Kidney capillary endothelial cell (primary cell): ENCODE results near the gene JADE2.
"Not testable (repeated sequence)": the region's sequence is repeated elsewhere in the genome, so short reads cannot be mapped to it uniquely, and the experiment has no call there.

ENCODE experiments used
- DNase-seq: peaks from one replicate; pipeline ENCODE4 v3.0.0-alpha.2; 2018; ENCODE audit warnings: low spot score

JADE2 gene

DNA sequence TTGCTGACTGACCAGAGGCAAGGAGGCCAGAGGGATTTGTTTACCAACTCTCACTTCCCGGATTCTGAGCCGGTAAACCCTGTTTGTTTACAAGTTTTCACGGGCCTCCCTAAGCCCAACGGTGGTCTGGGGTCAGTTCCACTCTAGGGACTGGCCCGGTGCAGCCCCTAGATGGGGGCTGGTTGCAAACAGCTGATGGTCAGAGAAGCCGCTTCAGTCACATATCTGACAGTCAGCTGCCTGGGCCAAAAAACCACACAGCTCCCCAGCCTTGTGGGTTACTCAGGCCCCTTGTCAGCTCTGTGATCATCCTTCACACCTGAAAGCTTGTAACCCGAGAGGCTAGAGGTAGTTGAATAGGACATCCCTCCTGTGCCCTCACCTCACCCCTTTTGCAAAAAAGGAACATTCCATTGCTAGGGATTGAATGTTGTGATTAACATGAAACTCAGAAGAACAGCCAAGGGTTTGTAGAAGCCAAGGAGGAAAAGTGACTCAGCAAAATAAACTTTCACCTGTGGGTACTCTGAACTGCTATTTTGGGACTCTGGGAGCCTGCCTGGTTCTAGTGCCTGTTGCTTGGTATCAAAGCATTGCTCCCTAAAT is 66.8 kb downstream of the JADE2 start:
- no peak for DNase-seq

DNA sequence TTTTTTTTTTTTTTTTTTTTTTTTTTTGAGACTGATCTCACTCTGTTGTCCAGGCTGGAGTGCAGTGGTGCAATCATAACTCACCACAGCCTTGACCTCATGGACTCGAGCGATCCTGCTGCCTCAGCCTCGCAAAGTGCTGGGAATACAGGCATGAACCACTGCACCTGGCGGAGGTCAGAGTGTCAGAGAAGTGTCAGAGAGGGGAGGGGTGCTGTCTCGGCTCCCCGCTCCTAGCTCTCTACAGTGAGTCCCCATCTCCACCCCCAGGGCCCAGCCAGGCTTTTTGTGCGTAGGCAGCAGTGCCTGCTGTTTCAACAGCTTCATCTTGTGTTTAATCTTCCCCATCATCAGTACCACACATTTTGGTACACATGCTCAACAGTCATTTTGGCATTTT is 68.9 kb downstream of the JADE2 start:
- no peak for DNase-seq

DNA sequence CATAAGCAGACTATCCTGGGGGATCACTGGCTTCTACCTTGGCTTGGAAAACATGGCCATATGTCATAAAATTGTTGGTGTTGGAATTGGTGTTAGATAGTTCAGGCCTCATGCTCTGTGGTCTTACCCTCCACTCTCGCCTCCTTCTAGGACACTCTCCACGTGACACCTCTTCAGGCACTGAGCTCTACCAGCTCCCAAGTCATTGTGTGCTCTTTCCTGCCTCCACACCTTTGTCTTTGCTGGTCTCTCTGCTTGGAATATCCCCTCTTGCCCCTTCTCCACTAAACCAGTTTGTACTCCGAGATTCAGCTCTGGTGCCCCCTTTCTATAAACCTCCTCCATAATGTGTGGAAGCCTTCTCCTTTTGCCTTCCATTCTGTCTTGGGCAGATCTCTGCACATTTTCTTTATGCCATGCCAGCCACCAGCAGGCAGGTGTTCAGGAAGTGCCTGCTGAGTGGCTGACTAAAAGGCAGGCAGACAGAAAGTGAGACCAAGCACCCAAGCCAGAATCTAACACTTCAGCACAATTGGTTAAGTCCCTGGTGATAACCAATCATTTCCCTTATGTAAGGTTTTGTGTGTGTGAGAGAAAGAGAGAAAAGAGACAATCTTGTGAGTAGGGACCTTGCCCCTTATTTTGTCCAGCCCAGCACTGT is 69.5 kb downstream of the JADE2 start:
- no peak for DNase-seq

DNA sequence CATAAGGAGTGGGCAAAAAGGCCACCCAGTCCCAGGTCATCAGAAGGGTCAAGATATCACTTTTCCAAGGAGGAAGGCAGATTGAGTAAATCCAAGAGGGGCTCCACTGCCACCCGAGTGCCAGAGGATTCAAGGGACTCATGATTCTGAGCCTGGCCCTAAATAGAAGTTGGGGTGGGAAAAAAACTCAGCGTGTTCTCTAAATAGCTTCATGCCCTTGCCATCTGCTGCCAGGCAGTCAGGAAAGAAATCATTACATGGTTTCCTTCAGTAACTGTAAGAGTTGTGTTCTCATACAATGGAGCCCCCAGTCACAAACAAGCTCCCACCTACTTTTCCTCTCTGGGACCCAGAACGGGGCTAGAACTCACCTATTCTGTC is 70.0 kb downstream of the JADE2 start:
- no peak for DNase-seq

DNA sequence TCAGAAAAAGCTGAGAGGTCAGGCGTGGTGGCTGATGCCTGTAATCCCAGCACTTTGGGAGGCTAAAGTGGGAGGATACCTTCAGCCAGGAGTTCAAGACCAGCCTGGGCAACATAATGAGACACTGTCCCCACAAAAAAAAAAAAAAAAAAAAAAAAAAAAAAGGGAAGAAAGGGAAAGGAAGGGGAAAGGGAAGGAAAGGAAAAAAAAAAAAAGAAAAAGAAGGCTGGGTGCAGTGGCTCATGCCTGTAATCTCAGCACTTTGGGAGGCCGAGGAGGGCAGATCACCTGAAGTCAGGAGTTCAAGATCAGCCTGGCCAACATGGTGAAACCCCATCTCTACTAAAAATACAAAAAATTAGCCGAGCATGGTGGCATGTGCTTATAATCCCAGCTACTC is 74.3 kb downstream of the JADE2 start:
- DNase-seq = not testable (repeated sequence)

DNA sequence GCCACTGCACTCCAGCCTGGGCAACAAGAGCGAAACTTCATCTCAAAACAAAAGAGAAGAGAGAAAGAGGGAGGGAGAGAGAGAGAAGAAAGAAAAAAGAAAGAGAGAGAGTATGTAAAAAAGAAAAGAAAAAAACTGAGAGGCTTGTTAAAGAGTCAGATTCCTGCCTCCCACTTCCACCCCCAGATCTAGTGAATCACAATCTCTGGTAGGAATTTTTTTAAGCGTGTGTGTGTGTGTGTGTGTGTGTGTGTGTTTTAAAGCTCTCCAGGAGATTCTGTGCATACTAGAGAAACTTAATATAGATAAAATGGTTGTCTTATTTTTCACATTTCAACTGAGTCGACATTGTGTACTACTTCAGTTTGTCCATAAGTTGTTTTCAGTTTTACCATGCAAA is 75.1 kb downstream of the JADE2 start:
- no peak for DNase-seq

DNA sequence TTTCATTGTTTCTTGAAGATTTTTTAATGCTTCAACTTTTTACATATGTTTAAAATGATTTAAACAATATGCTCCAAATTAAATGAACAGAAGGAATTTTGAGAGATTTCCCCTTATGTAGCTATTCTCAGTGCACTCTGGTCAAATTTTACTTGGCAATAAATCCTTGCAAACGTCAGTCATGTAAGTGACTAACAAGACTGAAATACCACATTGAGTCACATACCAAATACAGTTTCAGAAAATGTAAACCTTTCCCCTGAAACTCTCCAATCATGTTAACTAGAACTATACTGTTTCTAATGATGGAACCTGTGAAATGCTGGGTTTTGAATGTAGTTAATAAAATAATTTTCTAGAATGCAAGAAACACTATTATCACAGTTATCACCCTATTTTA is 77.6 kb downstream of the JADE2 start:
- no peak for DNase-seq

DNA sequence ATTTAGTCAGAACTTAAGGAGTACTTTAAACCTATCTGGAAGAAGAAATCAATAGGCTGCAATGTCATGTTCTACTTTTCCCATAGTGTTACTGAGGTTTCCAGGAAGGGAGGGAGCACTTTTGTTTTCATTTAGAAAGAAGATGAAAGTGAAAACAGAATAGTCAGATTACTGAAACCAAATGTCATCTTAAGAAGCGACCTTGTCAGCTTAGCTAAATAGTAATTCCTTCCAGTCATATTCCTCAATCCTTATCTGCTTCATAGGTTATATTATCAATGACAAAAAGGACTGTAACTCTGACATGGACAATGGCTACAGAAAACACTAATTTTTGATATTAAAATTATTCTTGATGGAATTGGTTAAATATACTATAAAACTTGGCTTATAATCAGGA is 79.4 kb downstream of the JADE2 start:
- no peak for DNase-seq

DNA sequence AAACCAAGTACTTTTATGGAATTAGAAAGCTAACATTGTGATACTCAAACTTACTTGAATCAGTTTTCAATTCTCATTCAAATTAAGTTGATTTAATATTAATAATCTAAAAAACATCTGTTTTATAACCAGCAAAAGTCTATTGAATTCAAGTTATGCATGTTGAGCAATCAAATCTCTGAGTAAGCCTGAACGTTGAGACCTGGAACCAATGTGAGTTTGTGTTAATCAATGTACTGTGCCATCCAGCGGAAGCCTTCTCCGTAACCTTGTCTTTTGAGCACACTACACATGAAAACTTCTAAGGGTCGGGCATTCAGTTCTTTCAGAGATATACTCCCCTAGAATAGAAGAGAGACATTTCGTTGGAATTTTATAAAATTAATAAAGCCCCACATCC is 81.3 kb downstream of the JADE2 start:
- no peak for DNase-seq

DNA sequence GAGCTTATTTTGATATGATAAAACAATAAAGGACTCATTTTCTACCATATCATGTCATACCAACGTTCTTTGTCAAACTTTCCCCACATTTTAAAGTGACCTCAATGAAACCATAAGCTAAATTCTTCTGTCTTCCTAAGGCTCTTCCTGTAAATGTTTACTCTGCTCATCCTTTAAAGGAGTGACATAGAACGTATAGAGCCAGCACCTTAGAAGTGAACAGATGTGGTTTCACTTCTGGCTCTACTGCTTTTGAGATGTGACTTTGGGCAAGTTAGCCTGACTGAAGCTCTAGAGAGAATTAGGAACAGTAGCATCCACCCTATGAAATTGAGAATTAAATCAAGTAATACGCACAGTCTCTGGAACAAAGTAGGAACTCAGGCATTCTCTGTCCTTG is 83.1 kb downstream of the JADE2 start:
- DNase-seq = no peak

DNA sequence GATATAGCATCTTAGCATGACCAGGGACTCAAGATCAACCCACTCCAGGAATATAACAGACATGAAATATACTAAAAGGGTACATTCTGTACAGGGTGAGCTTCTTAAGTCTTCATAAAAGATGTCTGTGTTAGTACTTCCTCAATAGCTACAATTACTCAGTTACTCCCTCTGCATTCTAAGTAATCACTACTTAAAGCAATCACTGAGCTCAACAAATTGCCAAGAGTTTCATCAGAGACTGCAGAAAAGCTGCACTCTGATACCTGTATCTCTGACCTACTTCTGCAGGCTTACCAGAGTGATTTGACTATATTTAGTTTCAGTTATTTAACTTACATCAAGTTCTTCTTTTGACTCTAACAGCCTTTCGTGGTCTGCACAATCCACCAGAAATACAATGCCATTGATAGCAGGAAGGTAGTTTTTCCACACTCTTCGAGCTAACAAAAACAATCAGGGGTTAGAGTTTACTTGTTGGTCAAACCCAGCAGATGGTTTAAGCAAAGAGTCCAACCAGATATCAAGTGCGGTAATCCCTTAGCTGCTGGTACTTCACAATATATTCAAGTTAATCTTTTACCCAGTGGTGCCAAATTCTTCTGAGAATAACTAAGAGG is 83.9 kb downstream of the JADE2 start:
- DNase-seq = no peak

DNA sequence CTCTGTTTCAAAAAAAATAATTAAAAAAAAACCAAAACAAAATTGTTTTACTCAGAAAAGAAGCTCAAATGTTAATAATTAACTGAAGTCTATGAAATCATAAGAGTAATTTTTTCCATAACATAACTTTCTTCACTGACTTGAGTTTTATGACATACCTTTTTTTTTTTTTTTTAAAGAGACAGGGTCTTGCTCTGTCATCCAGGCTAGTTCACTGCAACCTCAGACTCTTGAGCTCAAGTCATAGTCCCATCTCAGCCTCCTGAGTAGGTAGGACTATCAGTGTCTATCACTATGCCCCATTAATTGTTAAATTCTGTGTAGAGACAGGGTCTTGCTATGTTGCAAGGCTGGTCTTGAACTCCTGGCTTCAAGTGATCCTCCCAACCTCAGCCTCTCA is 85.3 kb downstream of the JADE2 start:
- DNase-seq = no peak

DNA sequence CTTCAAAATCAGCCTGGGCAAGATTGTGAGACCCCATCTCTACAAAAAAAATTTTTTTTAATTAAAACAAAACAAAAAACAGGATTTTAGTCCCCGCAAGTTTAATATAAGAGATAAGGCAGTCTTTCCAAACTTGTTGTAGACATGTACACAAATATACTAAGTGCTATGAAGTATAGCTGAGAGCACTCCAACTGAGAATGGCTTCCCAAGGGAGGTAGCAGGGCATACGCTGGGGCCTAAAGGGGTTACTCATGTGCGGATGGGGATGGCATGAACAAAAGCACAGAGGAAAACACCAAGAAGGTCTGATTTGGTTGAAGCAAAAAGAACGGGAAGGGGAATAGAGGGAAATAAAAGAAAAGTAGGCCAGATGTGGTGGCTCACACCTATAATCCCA is 86.0 kb downstream of the JADE2 start:
- DNase-seq = no peak

DNA sequence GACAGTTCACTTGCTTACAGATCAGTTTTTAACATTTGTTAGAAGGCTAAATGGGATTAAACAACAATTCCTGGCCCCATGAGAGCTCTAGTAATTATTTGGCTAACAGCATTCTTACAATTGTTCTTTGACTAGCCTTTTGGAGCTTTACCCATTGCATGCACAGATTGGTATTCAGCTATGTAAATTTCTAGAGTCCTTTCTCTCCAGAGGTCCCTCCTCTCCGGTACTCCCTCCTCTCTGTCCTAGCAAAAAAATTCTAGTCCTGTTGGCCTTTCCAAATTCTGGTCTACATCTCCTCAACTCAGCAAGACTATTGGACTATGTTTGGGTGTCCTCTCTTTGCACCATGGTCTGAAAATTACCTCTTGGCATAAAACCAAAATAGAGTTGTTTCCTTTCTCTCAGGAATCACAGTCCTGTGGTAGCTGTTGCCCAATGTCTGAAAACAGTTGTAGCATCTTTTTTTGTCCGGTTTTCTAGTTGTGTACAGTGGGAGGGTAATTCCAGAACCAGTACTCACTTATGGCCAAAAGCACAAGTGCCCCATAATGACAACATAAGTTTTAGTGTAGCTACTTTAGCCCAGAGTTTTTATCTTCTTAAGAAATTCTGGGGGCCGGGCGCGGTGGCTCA is 89.1 kb downstream of the JADE2 start:
- no peak for DNase-seq

DNA sequence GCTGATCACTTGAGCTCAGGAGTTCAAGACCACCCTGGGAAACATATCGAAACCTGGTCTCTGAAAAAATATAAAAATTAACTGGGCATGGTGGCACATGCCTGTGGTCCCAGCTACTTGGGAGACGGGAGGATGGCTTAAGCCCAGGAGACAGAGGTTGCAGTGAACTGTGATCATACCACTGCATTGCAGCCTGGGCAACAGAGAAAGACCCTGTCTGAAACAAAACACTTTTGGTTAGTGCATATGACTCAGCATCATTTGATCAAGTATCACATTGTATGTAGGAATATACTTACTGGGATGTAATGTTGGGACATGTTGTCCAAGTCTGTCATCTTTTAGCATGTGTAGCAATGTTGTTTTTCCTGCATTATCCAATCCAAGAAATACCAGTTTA is 95.2 kb downstream of the JADE2 start:
- no peak for DNase-seq

DNA sequence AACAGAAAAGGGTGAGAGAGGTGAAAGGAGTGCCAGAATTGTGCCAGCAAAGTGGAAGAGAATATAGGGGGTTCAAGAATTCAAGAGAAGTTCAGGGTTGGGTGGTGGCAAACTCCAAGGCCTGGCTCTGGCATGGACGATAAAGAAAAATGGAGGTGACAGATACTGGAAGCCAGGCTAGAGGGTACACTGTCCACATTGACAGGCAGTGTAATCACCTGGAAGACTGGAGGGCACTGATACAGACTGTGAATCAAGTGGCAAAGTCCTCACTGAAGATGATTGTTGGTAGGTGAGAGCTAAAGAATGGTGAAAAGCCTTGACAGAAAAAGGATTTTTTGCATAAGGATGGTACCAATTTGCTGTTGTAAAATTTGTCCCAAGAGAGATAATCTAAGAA is 100.1 kb downstream of the JADE2 start:
- no peak for DNase-seq

DNA sequence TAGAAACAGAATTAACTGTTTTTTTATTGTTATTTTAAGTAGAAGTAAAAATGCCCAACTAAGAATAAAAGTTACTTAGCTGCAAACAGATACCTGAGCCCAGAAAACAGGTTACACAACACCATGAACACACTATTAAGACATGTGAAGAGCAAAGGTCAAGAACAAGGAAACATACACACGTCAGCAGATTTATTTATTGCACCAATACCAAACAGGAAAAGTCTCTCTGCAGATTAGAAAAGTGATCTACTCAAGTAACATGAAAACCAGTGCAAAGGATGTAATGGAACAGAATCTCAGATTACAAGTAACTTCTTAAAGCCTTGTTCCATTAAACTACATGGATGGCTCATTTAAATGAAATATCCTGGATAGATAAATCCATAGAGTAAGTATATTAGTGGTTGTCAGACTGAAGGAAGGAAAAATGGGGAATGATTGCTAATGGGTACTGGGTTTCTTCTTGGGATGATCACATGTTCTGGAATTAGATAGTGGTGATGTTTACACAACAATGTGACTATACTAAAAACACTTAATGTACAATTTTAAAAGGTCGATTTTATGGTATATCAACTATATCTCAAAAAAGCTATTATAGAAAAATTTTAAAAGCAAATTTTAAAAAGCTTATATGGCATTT is 101.0 kb downstream of the JADE2 start:
- no peak for DNase-seq
